GM23248 (cell line): ENCODE data around the gene GLYR1. TPM values are rescaled to one million over a fixed set of nuclear protein-coding genes. Genes with fewer than 3 reads are reported as not detected.

Source experiments
- DNase-seq: peaks from one replicate; pipeline ENCODE4 v3.0.0-alpha.2; 2015
- H2AFZ ChIP-seq: fragments of 200-600 bp; sonication (generic); 2 replicates; pipeline ENCODE4 v1.6.1; 2016; ENCODE audit warnings: antibody characterized with exemption
- H3F3A ChIP-seq: fragments of 200-600 bp; sonication (generic); 2 replicates; pipeline ENCODE4 v1.6.1; 2016; ENCODE audit warnings: mild to moderate bottlenecking, antibody characterized with exemption, mixed run types; ENCODE audit not compliant: insufficient read depth
- H3K27ac ChIP-seq: fragments of 200-600 bp; sonication (generic); 2 replicates; pipeline ENCODE4 v1.5.1; 2016; ENCODE audit warnings: mild to moderate bottlenecking
- H3K27me3 ChIP-seq: fragments of 200-600 bp; sonication (generic); replicated peaks from 2 replicates; pipeline ENCODE4 v1.6.1; 2016; ENCODE audit warnings: mild to moderate bottlenecking; ENCODE audit not compliant: insufficient read depth
- H3K36me3 ChIP-seq: fragments of 200-600 bp; sonication (generic); 2 replicates; pipeline ENCODE4 v1.6.1; 2016; ENCODE audit warnings: low read depth, mild to moderate bottlenecking
- H3K4me1 ChIP-seq: fragments of 200-600 bp; sonication (generic); 2 replicates; pipeline ENCODE4 v1.6.1; 2016; ENCODE audit warnings: mild to moderate bottlenecking; ENCODE audit not compliant: insufficient read depth
- H3K4me2 ChIP-seq: fragments of 200-600 bp; sonication (generic); one replicate; pipeline ENCODE4 v1.6.1; 2016; ENCODE audit warnings: mild to moderate bottlenecking; ENCODE audit not compliant: unreplicated experiment
- H3K4me3 ChIP-seq: fragments of 200-600 bp; sonication (generic); 2 replicates; pipeline ENCODE4 v1.5.1; 2016; ENCODE audit warnings: mild to moderate bottlenecking
- H3K79me2 ChIP-seq: fragments of 200-600 bp; sonication (generic); 2 replicates; pipeline ENCODE4 v1.6.1; 2016; ENCODE audit warnings: mild to moderate bottlenecking; ENCODE audit not compliant: insufficient read depth
- H3K9ac ChIP-seq: fragments of 200-600 bp; sonication (generic); 2 replicates; pipeline ENCODE4 v1.6.1; 2016; ENCODE audit warnings: mild to moderate bottlenecking
- H3K9me2 ChIP-seq: fragments of 200-600 bp; sonication (generic); 2 replicates; pipeline ENCODE4 v1.6.1; 2016; ENCODE audit warnings: mixed run types, mild to moderate bottlenecking, moderate library complexity; ENCODE audit not compliant: insufficient read depth
- H3K9me3 ChIP-seq: fragments of 200-600 bp; sonication (generic); one replicate; pipeline ENCODE4 v1.6.1; 2017; ENCODE audit warnings: low read depth
- H4K20me1 ChIP-seq: fragments of 200-600 bp; sonication (generic); 2 replicates; pipeline ENCODE4 v1.6.0; 2016; ENCODE audit not compliant: insufficient read depth
- EZH2 ChIP-seq: fragments of 200-600 bp; sonication (generic); IDR thresholded peaks from 2 replicates; pipeline ENCODE4 v1.6.1; 2018; ENCODE audit warnings: antibody characterized with exemption, mild to moderate bottlenecking; ENCODE audit not compliant: insufficient read depth, poor library complexity, severe bottlenecking
- EZH2phosphoT487 ChIP-seq: fragments of 200-600 bp; sonication (generic); IDR thresholded peaks from 2 replicates; pipeline ENCODE4 v1.6.1; 2018; ENCODE audit warnings: antibody characterized with exemption, moderate library complexity, mild to moderate bottlenecking, low read depth; ENCODE audit not compliant: insufficient read depth
- WGBS, 2 experiments: methylation state at CpG; one replicate each; pipeline ENCODE4 v1.1.6; 2015 to 2017; ENCODE audit warnings: low lambda C conversion rate in 2 of 2, low coverage in 1 of 2; ENCODE audit errors: missing lambda C conversion rate in 2 of 2; 5-methylcytosine and 5-hydroxymethylcytosine counted together
- in situ Hi-C: fragments of 300-500 bp; cut with MboI; formaldehyde crosslinking; loops from 2 replicates; pipeline ENCODE4 v1.15.0; 2020
- polyA plus RNA-seq: library from polyadenylated mRNA; unstranded; fragments of >200 nt; fragmentation: Nextera tagmentation; extraction: Ambion mirVana; gene quantifications from 2 replicates; pipeline ENCODE4 v1.2.1, GENCODE V29; 2016
- total RNA-seq: library from RNA; depleted of rRNA; stranded (reverse); fragments of >200 nt; shearing (Covaris generic); gene quantifications from 2 replicates; pipeline ENCODE4 v1.2.3, GENCODE V29; 2014

Gene GLYR1
- total and polyA plus RNA-seq, 2 experiments from 2014 or later: 31.2 to 39.9 TPM

- WGBS, 2 experiments: 52 to 59% methylated on average over 6 of the region's 6 CpGs
- Histone ChIP-seq H3F3A (no peaks in the 10 kb centered on the region), H3K9me2 (no peaks in the 10 kb centered on the region), H3K9ac (no peak overlapping the region), H3K27me3 (no peaks in the 10 kb centered on the region), H3K79me2 (no peaks in the 10 kb centered on the region), H3K27ac (no peak overlapping the region), H3K36me3 (peaks cover 50% of the 10 kb centered on the region), H3K4me3 (no peak overlapping the region), H4K20me1 (no peaks in the 10 kb centered on the region), H3K4me2 (no peak overlapping the region), H2AFZ (no peak overlapping the region), H3K4me1 (no peaks in the 10 kb centered on the region), H3K9me3 (no peaks in the 10 kb centered on the region)
- no peak for DNase-seq
- in situ Hi-C loops: no loop called here
- no peak for TF ChIP-seq EZH2
- no peak for TF ChIP-seq EZH2phosphoT487
Observed at GRCh38 chr16:4820652-4821051, 26.4 kb downstream of the GLYR1 start.

- no peaks in the 10 kb centered on the region for H3F3A ChIP-seq
- H3K27ac ChIP-seq: no peak overlapping the region
- H3K4me1 ChIP-seq: no peaks in the 10 kb centered on the region
- H3K4me2 ChIP-seq: no peak overlapping the region
- no peak for TF ChIP-seq EZH2phosphoT487
- H3K9me3 ChIP-seq: no peaks in the 10 kb centered on the region
- H3K4me3 ChIP-seq: no peak overlapping the region
- H3K27me3 ChIP-seq: no peaks in the 10 kb centered on the region
- no peaks in the 10 kb centered on the region for H3K9me2 ChIP-seq
- H4K20me1 ChIP-seq: no peaks in the 10 kb centered on the region
- no peak overlapping the region for H2AFZ ChIP-seq
- DNase-seq: no peak
- H3K36me3 ChIP-seq: peaks cover 37% of the 10 kb centered on the region
- no peak overlapping the region for H3K9ac ChIP-seq
- whole genome bisulfite sequencing, 2 experiments: 85 to 87% methylated on average over 16 of the region's 16 CpGs
- no peaks in the 10 kb centered on the region for H3K79me2 ChIP-seq
- in situ Hi-C loops: no loop called here
Observed at GRCh38 chr16:4814542-4815173, 32.4 kb downstream of the GLYR1 start.

GRCh38 chr16:4814046-4814445 is 33.0 kb downstream of the GLYR1 start:
- Histone ChIP-seq H3K36me3 (peaks cover 38% of the 10 kb centered on the region), H3K9ac (no peak overlapping the region), H3K27me3 (no peaks in the 10 kb centered on the region), H3K4me3 (no peak overlapping the region), H3K9me2 (no peaks in the 10 kb centered on the region), H3F3A (no peaks in the 10 kb centered on the region), H3K79me2 (no peaks in the 10 kb centered on the region), H4K20me1 (no peaks in the 10 kb centered on the region), H3K4me1 (no peaks in the 10 kb centered on the region), H3K9me3 (no peaks in the 10 kb centered on the region), H2AFZ (no peak overlapping the region), H3K27ac (no peak overlapping the region), H3K4me2 (no peak overlapping the region)
- no peak for DNase-seq
- in situ Hi-C loops: no loop called here
- TF ChIP-seq EZH2 (no peak), EZH2phosphoT487 (no peak)

GRCh38 chr16:4813251-4814003 is 33.7 kb downstream of the GLYR1 start:
- WGBS, 2 experiments: 88 to 94% methylated on average over 16 of the region's 16 CpGs
- no peaks in the 10 kb centered on the region for H3K79me2 ChIP-seq
- no peaks in the 10 kb centered on the region for H3K4me1 ChIP-seq
- DNase-seq: no peak
- no peak overlapping the region for H3K4me2 ChIP-seq
- no peaks in the 10 kb centered on the region for H3K9me3 ChIP-seq
- no peak overlapping the region for H3K4me3 ChIP-seq
- no peaks in the 10 kb centered on the region for H4K20me1 ChIP-seq
- no peak overlapping the region for H3K9ac ChIP-seq
- peaks cover 41% of the 10 kb centered on the region for H3K36me3 ChIP-seq
- H3F3A ChIP-seq: peaks cover 3% of the 10 kb centered on the region; the same call in 1 of the 2 replicates
- H2AFZ ChIP-seq: no peak overlapping the region
- in situ Hi-C loops: no loop called here
- H3K27ac ChIP-seq: no peak overlapping the region
- H3K9me2 ChIP-seq: no peaks in the 10 kb centered on the region
- TF ChIP-seq EZH2 (no peak), EZH2phosphoT487 (no peak)
- no peaks in the 10 kb centered on the region for H3K27me3 ChIP-seq
